ENCODE results near the gene AMFR.

The AMFR gene

DNA sequence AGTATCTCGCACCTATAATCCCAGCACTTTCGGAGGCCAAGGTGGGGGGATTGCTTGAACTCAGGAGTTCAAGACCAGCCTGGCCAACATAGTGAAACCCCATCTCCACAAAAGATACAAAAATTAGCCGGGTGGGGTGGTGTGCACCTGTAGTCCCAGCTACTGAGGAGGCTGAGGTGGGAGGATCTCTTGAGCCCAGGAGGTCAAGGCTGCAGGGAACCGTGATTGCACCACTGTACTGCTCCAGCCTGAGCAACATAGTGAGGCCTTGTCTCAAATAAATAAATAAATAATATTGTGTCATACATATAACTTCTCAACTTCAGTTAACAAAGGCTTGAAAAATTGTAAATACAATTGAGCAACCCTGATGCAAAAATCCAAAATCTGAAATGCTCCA lies 8.2 kb downstream of the AMFR start:
- TF ChIP-seq ZNF76 (tag by site-specific recombination; IDR thresholded peaks at IDR 0.05; ENCODE audit: borderline replicate concordance, low read depth), result no peak
- no peak for TF ChIP-seq ZNF391 (tag by site-specific recombination; IDR thresholded peaks at IDR 0.05; ENCODE audit: borderline replicate concordance, low read depth)
- TF ChIP-seq ZSCAN18 (tag by site-specific recombination; IDR thresholded peaks at IDR 0.05), result no peak
- TF ChIP-seq GLIS2 (tag by site-specific recombination; IDR thresholded peaks at IDR 0.05), result no peak
- no peak for TF ChIP-seq ZFP41 (tag by site-specific recombination; IDR thresholded peaks at IDR 0.05; ENCODE audit: borderline replicate concordance)
- no peak for TF ChIP-seq KLF17 (tag by site-specific recombination; IDR thresholded peaks at IDR 0.05)
- TF ChIP-seq ZNF529 (tag by site-specific recombination; IDR thresholded peaks at IDR 0.05; ENCODE audit: insufficient replicate concordance), result no peak
- TF ChIP-seq, protein P1, sequence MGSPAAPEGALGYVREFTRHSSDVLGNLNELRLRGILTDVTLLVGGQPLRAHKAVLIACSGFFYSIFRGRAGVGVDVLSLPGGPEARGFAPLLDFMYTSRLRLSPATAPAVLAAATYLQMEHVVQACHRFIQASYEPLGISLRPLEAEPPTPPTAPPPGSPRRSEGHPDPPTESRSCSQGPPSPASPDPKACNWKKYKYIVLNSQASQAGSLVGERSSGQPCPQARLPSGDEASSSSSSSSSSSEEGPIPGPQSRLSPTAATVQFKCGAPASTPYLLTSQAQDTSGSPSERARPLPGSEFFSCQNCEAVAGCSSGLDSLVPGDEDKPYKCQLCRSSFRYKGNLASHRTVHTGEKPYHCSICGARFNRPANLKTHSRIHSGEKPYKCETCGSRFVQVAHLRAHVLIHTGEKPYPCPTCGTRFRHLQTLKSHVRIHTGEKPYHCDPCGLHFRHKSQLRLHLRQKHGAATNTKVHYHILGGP (tag by site-specific recombination; IDR thresholded peaks at IDR 0.05), result no peak
- POLR2A ChIA-PET, result no interaction called here
- CTCF ChIA-PET, result interaction anchor here (0.6 kb wide), 1 partner anchor 130 kb away, joined by 4 read pairs; no protein-coding TSS in a partner anchor
- H3K4me1 ChIP-seq (ENCODE audit: control insufficient read depth, insufficient read depth, low read length), result peaks cover 19% of the 10 kb centered on the region
- H3K4me3 ChIP-seq (ENCODE audit: low read depth, low read length), result no peak overlapping the region
- no peaks in the 10 kb centered on the region for H3K9me3 ChIP-seq (ENCODE audit: control insufficient read depth, insufficient read depth, low read depth, low read length)
- H3K36me3 ChIP-seq (ENCODE audit: control insufficient read depth in 2 of 2, insufficient read depth in 1 of 2, low read length in 2 of 2), result peaks cover 5 to 18% of the 10 kb centered on the region in 2 experiments; a peak in 2 of 3 replicates
- H3K27ac ChIP-seq (ENCODE audit: extremely low read depth, low read depth, low read length), result no peak overlapping the region

DNA sequence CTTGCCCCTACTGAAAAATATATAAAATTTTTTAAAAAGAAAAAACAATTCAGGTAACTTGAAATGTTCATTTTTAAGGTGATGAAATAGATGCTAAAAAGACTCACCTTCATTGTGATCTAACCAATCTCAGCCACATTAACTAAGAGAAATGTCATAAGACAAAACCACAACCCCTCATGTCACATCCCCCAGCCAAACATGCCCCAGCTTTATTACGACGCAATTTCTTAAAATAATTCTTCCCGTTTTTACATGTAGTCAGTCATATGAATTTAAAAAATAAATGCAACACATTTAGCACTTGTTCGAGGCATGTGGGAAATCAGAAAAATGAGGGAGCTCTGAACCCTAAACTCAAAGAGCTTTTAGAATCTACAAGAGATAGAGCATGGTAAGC lies 9.5 kb downstream of the AMFR start:
- TF ChIP-seq ZNF214 (tag by site-specific recombination; IDR thresholded peaks at IDR 0.05; ENCODE audit: borderline replicate concordance) (no peak), ZNF274 (IDR thresholded peaks at IDR 0.05; ENCODE audit: low read length) (no peak), ZNF274 (tag by site-specific recombination; IDR thresholded peaks at IDR 0.05; ENCODE audit: borderline replicate concordance) (no peak), ZBTB1 (tag by site-specific recombination; IDR thresholded peaks at IDR 0.05) (no peak)
- H3K27ac ChIP-seq (ENCODE audit: extremely low read depth, low read depth, low read length), result no peak overlapping the region
- peaks cover 8 to 29% of the 10 kb centered on the region in 2 experiments; a peak in 2 of 3 replicates for H3K36me3 ChIP-seq (ENCODE audit: control insufficient read depth in 2 of 2, insufficient read depth in 1 of 2, low read length in 2 of 2)
- no peak overlapping the region for H3K4me3 ChIP-seq (ENCODE audit: low read depth, low read length)
- POLR2A ChIA-PET, result no interaction called here
- peaks cover 11% of the 10 kb centered on the region for H3K4me1 ChIP-seq (ENCODE audit: control insufficient read depth, insufficient read depth, low read length)
- H3K9me3 ChIP-seq (ENCODE audit: control insufficient read depth, insufficient read depth, low read depth, low read length), result no peaks in the 10 kb centered on the region
- CTCF ChIA-PET, result interaction anchor here (0.6 to 1.5 kb wide), 3 partner anchors 14 to 678 kb away, joined by 4 to 7 read pairs (median 5); no protein-coding TSS in a partner anchor

DNA sequence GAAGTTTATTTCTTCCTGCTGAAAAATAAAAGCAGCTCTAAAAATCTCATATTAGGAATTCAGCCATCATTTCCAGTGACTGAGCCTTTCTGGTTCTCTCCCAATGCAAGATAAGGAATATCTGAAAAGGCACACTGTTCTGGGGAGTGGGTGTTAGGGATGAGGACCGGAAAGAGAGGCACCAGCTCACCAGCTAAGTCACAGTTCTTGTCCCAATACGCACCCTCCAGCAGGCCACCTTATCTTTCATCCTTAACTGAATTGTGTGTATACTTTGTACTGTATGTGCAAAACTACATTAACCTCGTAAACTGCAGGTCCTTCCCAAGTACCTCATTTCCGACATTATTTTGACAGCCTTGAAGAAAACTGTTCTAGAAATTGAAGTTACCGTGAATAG lies 11.0 kb downstream of the AMFR start:
- ChIA-PET CTCF (interaction anchor here (0.6 to 0.7 kb wide), 2 partner anchors 32 to 325 kb away, joined by 3 read pairs; no protein-coding TSS in a partner anchor), POLR2A (no interaction called here)
- H3K9me3 ChIP-seq (ENCODE audit: control insufficient read depth, insufficient read depth, low read depth, low read length), result no peaks in the 10 kb centered on the region
- no peak overlapping the region for H3K27ac ChIP-seq (ENCODE audit: extremely low read depth, low read depth, low read length)
- peaks cover 12 to 42% of the 10 kb centered on the region in 2 experiments; a peak in 2 of 3 replicates for H3K36me3 ChIP-seq (ENCODE audit: control insufficient read depth in 2 of 2, insufficient read depth in 1 of 2, low read length in 2 of 2)
- TF ChIP-seq PRDM6 (tag by site-specific recombination; IDR thresholded peaks at IDR 0.05) (peak; percentile 42), WT1 (tag by site-specific recombination; IDR thresholded peaks at IDR 0.05) (no peak)
- no peak overlapping the region for H3K4me3 ChIP-seq (ENCODE audit: low read depth, low read length)
- H3K4me1 ChIP-seq (ENCODE audit: control insufficient read depth, insufficient read depth, low read length), result peaks cover 5% of the 10 kb centered on the region; the same call in 1 of the 2 replicates
